ENCODE results near the gene RALGDS.
"Not testable (repeated sequence)": the region's sequence is repeated elsewhere in the genome, so short reads cannot be mapped to it uniquely, and the experiment has no call there.

The RALGDS gene

DNA sequence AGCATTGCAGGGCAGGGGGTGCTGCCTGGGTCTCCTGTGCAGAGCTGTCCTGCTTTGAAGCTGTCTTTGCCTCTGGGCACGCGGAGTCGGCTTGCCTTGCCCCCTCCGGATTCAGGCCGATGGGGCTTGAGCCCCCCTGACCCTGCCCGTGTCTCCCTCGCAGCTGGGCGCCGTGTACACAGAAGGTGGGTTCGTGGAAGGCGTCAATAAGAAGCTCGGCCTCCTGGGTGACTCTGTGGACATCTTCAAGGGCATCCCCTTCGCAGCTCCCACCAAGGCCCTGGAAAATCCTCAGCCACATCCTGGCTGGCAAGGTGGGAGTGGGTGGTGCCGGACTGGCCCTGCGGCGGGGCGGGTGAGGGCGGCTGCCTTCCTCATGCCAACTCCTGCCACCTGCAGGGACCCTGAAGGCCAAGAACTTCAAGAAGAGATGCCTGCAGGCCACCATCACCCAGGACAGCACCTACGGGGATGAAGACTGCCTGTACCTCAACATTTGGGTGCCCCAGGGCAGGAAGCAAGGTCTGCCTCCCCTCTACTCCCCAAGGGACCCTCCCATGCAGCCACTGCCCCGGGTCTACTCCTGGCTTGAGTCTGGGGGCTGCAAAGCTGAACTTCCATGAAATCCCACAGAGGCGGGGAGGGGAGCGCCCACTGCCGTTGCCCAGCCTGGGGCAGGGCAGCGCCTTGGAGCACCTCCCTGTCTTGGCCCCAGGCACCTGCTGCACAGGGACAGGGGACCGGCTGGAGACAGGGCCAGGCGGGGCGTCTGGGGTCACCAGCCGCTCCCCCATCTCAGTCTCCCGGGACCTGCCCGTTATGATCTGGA lies 56.6 kb downstream of the RALGDS start:
- no peaks in the 10 kb centered on the region for H3K27me3 ChIP-seq (ENCODE audit: control insufficient read depth, insufficient read depth, low read length, poor library complexity, severe bottlenecking)
- 95 to 96% methylated on average over 30 of the region's 30 CpGs for WGBS, 2 experiments
- H3K27ac ChIP-seq (ENCODE audit: insufficient read depth, low read depth, low read length, poor library complexity, severe bottlenecking): no peak overlapping the region
- H3K4me3 ChIP-seq (ENCODE audit: insufficient read depth, low read depth, low read length): no peak overlapping the region
- peaks cover 17% of the 10 kb centered on the region for H3K4me1 ChIP-seq (ENCODE audit: control insufficient read depth, insufficient read depth, low read length)
- no peaks in the 10 kb centered on the region for H3K36me3 ChIP-seq (ENCODE audit: control insufficient read depth, insufficient read depth, low read length)
- H3K9me3 ChIP-seq (ENCODE audit: control insufficient read depth, low read length): no peaks in the 10 kb centered on the region

DNA sequence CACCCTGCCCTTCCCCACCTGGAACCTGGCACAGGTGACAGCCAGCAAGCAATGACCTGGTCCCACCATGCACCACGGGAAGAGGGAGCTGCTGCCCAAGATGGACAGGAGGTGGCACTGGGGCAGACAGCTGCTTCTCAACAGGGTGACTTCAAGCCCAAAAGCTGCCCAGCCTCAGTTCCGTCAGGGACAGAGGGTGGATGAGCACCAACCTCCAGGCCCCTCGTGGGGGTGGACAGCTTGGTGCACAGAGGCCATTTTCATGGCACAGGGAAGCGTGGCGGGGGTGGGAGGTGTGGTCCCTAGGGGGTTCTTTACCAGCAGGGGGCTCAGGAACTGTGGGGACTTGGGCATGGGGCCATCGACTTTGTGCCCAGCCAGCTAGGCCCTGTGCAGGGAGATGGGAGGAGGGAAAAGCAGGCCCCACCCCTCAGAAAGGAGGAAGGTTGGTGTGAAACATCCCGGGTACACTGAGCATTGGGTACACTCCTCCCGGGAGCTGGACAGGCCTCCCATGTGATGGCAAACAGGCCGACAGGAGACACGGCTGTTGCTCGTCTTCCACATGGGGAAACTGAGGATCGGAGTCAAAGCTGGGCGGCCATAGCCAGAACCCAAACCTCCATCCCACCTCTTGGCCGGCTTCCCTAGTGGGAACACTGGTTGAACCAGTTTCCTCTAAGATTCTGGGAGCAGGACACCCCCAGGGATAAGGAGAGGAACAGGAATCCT lies 57.4 kb downstream of the RALGDS start:
- H3K36me3 ChIP-seq (ENCODE audit: control insufficient read depth, insufficient read depth, low read length): no peaks in the 10 kb centered on the region
- 94% methylated on average over 14 of the region's 14 CpGs for WGBS, 2 experiments
- H3K27ac ChIP-seq (ENCODE audit: insufficient read depth, low read depth, low read length, poor library complexity, severe bottlenecking): no peak overlapping the region
- H3K9me3 ChIP-seq (ENCODE audit: control insufficient read depth, low read length): no peaks in the 10 kb centered on the region
- H3K4me1 ChIP-seq (ENCODE audit: control insufficient read depth, insufficient read depth, low read length): peaks cover 19% of the 10 kb centered on the region
- H3K27me3 ChIP-seq (ENCODE audit: control insufficient read depth, insufficient read depth, low read length, poor library complexity, severe bottlenecking): no peaks in the 10 kb centered on the region
- no peak overlapping the region for H3K4me3 ChIP-seq (ENCODE audit: insufficient read depth, low read depth, low read length)

DNA sequence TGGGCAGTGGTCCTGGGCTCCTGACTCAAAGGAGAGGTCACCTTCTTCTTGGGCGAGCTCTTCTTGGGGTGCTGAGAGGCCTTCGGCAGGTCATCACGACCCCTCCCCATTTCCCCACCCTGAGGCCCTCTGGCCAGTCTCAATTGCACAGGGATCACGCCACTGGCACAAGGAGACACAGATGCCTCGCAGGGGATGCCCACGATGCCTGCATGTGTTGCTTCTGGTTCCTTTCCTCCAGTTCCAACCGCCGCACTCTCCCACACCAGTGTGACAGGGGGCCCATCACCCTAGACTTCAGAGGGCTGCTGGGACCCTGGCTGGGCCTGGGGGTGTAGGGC lies 57.9 kb downstream of the RALGDS start:
- H3K27ac ChIP-seq (ENCODE audit: insufficient read depth, low read depth, low read length, poor library complexity, severe bottlenecking): no peak overlapping the region
- H3K36me3 ChIP-seq (ENCODE audit: control insufficient read depth, insufficient read depth, low read length): no peaks in the 10 kb centered on the region
- H3K4me1 ChIP-seq (ENCODE audit: control insufficient read depth, insufficient read depth, low read length): peaks cover 19% of the 10 kb centered on the region
- H3K4me3 ChIP-seq (ENCODE audit: insufficient read depth, low read depth, low read length): no peak overlapping the region
- H3K27me3 ChIP-seq (ENCODE audit: control insufficient read depth, insufficient read depth, low read length, poor library complexity, severe bottlenecking): no peaks in the 10 kb centered on the region
- WGBS, 2 experiments: 95 to 97% methylated on average over 8 of the region's 8 CpGs
- no peaks in the 10 kb centered on the region for H3K9me3 ChIP-seq (ENCODE audit: control insufficient read depth, low read length)

DNA sequence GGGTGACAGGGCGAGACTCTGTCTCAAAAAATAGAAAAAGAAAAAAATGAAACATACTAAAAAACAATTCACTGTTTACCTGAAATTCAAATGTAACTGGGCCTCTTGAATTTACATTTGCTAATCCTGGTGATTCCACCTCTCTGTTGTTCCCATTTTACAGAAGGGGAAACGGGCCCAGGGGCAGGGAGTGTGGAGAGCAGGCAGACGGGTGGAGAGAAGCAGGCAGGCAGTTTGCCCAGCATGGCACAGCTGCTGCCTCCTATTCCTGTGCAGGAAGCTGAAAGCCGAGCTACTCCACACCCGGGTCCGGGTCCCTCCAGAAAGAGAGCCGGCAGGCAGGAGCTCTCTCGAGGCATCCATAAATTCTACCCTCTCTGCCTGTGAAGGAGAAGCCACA lies 58.5 kb downstream of the RALGDS start:
- not testable (repeated sequence) for H3K27me3 ChIP-seq (ENCODE audit: control insufficient read depth, insufficient read depth, low read length, poor library complexity, severe bottlenecking); H3K4me3 ChIP-seq (ENCODE audit: insufficient read depth, low read depth, low read length); H3K9me3 ChIP-seq (ENCODE audit: control insufficient read depth, low read length); H3K27ac ChIP-seq (ENCODE audit: insufficient read depth, low read depth, low read length, poor library complexity, severe bottlenecking); H3K36me3 ChIP-seq (ENCODE audit: control insufficient read depth, insufficient read depth, low read length)
- WGBS, 2 experiments: 88 to 90% methylated on average over 2 of the region's 8 CpGs
- H3K4me1 ChIP-seq (ENCODE audit: control insufficient read depth, insufficient read depth, low read length): peaks cover 19% of the 10 kb centered on the region

DNA sequence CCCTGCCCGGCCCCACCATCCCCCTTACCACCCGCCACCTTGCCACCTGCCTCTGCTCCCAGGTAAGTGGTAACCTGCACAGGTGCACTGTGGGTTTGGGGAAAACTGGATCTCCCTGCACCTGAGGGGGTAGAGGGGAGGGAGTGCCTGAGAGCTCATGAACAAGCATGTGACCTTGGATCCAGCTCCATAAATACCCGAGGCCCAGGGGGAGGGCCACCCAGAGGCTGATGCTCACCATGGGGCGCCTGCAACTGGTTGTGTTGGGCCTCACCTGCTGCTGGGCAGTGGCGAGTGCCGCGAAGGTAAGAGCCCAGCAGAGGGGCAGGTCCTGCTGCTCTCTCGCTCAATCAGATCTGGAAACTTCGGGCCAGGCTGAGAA lies 59.3 kb downstream of the RALGDS start, which contains the start of gene CEL:
TSS of gene CEL (plus strand) at position 218 of the 382 bp plus-strand sequence. CDS start at position 240, 22 bp downstream.
- H3K36me3 ChIP-seq (ENCODE audit: control insufficient read depth, insufficient read depth, low read length); H3K27ac ChIP-seq (ENCODE audit: insufficient read depth, low read depth, low read length, poor library complexity, severe bottlenecking); H3K4me3 ChIP-seq (ENCODE audit: insufficient read depth, low read depth, low read length); H3K27me3 ChIP-seq (ENCODE audit: control insufficient read depth, insufficient read depth, low read length, poor library complexity, severe bottlenecking); H3K9me3 ChIP-seq (ENCODE audit: control insufficient read depth, low read length): not testable (repeated sequence)
- 58 to 81% methylated on average over 1 of the region's 9 CpGs for WGBS, 2 experiments
- H3K4me1 ChIP-seq (ENCODE audit: control insufficient read depth, insufficient read depth, low read length): peaks cover 19% of the 10 kb centered on the region

DNA sequence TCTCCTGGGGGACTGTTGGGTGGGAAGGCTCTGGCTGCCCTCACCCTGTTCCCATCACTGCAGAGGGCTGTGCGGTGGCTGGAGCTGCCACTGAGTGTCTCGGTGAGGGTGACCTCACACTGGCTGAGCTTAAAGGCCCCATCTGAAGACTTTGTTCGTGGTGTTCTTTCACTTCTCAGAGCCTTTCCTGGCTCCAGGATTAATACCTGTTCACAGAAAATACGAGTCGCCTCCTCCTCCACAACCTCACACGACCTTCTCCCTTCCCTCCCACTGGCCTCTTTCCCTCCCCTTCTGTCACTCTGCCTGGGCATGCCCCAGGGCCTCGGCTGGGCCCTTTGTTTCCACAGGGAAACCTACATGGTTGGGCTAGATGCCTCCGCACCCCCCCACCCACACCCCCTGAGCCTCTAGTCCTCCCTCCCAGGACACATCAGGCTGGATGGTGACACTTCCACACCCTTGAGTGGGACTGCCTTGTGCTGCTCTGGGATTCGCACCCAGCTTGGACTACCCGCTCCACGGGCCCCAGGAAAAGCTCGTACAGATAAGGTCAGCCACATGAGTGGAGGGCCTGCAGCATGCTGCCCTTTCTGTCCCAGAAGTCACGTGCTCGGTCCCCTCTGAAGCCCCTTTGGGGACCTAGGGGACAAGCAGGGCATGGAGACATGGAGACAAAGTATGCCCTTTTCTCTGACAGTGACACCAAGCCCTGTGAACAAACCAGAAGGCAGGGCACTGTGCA lies 59.8 kb downstream of the RALGDS start:
- H3K27ac ChIP-seq (ENCODE audit: insufficient read depth, low read depth, low read length, poor library complexity, severe bottlenecking); H3K9me3 ChIP-seq (ENCODE audit: control insufficient read depth, low read length): not testable (repeated sequence)
- WGBS, 2 experiments: 58 to 61% methylated on average over 14 of the region's 14 CpGs

DNA sequence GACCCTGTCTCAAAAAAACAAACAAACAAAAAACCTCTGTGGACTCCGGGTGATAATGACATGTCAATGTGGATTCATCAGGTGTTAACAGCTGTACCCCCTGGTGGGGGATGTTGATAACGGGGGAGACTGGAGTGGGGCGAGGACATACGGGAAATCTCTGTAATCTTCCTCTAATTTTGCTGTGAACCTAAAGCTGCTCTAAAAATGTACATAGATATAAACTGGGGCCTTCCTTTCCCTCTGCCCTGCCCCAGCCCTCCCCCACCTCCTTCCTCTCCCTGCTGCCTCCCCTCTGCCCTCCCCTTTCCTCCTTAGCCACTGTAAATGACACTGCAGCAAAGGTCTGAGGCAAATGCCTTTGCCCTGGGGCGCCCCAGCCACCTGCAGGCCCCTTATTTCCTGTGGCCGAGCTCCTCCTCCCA lies 60.6 kb downstream of the RALGDS start:
- no peak overlapping the region for H3K27ac ChIP-seq (ENCODE audit: insufficient read depth, low read depth, low read length, poor library complexity, severe bottlenecking)
- H3K4me1 ChIP-seq (ENCODE audit: control insufficient read depth, insufficient read depth, low read length): peaks cover 19% of the 10 kb centered on the region
- H3K27me3 ChIP-seq (ENCODE audit: control insufficient read depth, insufficient read depth, low read length, poor library complexity, severe bottlenecking): no peaks in the 10 kb centered on the region
- WGBS, 2 experiments: 24 to 38% methylated on average over 4 of the region's 6 CpGs
- H3K4me3 ChIP-seq (ENCODE audit: insufficient read depth, low read depth, low read length): no peak overlapping the region
- H3K9me3 ChIP-seq (ENCODE audit: control insufficient read depth, low read length): no peaks in the 10 kb centered on the region
- peaks cover 16% of the 10 kb centered on the region for H3K36me3 ChIP-seq (ENCODE audit: control insufficient read depth, insufficient read depth, low read length)

More for the DNA sequence above, 59.8 kb downstream of the RALGDS start:
- Histone ChIP-seq H3K36me3 (ENCODE audit: control insufficient read depth, insufficient read depth, low read length) (peaks cover 13% of the 10 kb centered on the region), H3K4me1 (ENCODE audit: control insufficient read depth, insufficient read depth, low read length) (peaks cover 19% of the 10 kb centered on the region)
- not testable (repeated sequence) for H3K27me3 ChIP-seq (ENCODE audit: control insufficient read depth, insufficient read depth, low read length, poor library complexity, severe bottlenecking); H3K4me3 ChIP-seq (ENCODE audit: insufficient read depth, low read depth, low read length)

DNA sequence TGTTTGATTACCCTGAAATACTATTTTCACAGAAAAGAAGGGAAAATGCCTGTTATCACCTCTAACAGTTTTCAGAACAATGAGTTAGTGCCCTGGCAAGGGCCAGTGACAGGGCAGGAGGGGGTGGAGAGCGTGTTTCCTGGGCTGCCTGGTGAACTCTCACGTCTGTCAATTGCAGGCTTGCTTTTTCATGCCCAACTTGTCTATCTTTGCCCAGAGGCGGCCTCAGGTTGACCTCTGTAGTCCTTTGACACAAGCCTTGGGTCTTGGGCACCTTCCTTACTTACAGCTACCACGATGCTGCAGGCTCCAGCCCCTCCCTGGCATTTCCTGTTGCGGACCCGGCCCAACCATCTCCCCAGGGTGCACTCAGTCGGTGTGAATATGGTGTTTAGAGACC lies 61.4 kb downstream of the RALGDS start:
- H3K9me3 ChIP-seq (ENCODE audit: control insufficient read depth, low read length): no peaks in the 10 kb centered on the region
- no peak overlapping the region for H3K4me3 ChIP-seq (ENCODE audit: insufficient read depth, low read depth, low read length)
- H3K27ac ChIP-seq (ENCODE audit: insufficient read depth, low read depth, low read length, poor library complexity, severe bottlenecking): no peak overlapping the region

DNA sequence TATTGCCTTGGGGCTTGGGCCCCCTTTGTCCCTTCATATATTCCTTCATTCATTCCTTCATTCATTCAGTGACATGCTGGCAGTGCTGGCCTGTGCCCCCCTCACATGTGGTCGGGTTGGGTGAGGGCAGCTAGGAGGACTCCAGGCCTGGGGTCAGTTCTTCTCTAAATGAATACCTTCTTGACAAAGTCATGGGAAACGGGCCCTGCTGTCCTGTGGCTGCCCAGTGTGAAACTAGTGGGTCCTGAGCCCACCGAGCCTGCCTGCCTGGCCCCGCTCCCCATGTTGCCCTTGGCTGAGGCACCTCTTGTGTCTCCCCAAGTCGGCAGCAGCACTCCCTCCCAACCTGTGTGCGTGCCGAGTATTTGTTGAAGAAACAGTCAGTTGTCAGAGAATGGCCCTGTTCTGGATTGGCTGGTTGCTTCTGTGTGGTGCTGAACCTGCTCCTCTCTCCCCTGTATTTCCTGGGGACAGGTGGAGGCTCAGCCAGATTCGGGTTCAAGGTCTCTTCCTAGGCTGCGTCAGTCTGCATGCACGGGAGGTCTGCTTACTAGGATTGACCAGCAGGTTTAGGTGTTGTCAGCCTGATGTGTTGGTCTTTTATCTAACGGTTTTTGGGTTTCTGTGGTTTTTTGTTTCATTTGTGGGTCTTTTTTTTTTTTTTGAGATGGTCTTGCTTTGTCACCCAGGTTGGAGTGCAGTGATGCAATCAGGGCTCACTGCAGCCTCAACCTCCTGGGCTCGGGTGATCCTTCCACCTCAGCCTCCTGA lies 62.3 kb downstream of the RALGDS start:
- H3K9me3 ChIP-seq (ENCODE audit: control insufficient read depth, low read length): no peaks in the 10 kb centered on the region
- H3K27ac ChIP-seq (ENCODE audit: insufficient read depth, low read depth, low read length, poor library complexity, severe bottlenecking): no peak overlapping the region
- no peaks in the 10 kb centered on the region for H3K27me3 ChIP-seq (ENCODE audit: control insufficient read depth, insufficient read depth, low read length, poor library complexity, severe bottlenecking)
- H3K4me3 ChIP-seq (ENCODE audit: insufficient read depth, low read depth, low read length): no peak overlapping the region
- H3K36me3 ChIP-seq (ENCODE audit: control insufficient read depth, insufficient read depth, low read length): peaks cover 16% of the 10 kb centered on the region
- 95% methylated on average over 12 of the region's 12 CpGs for WGBS, 2 experiments
- peaks cover 19% of the 10 kb centered on the region for H3K4me1 ChIP-seq (ENCODE audit: control insufficient read depth, insufficient read depth, low read length)

More for the DNA sequence above, 61.4 kb downstream of the RALGDS start:
- Histone ChIP-seq H3K36me3 (ENCODE audit: control insufficient read depth, insufficient read depth, low read length) (peaks cover 16% of the 10 kb centered on the region), H3K27me3 (ENCODE audit: control insufficient read depth, insufficient read depth, low read length, poor library complexity, severe bottlenecking) (no peaks in the 10 kb centered on the region), H3K4me1 (ENCODE audit: control insufficient read depth, insufficient read depth, low read length) (peaks cover 19% of the 10 kb centered on the region)
- WGBS, 2 experiments: 46 to 59% methylated on average over 7 of the region's 7 CpGs

Measured in ectodermal cell (in vitro differentiated cells).